K562 (cell line): Measurements from ENCODE around the gene SNRPF. TPM values are rescaled to one million over a fixed set of nuclear protein-coding genes. Genes with fewer than 3 reads are reported as not detected.

Experiments used
- ATF4 ChIP-seq: fragments of 450-650 bp; formaldehyde crosslinking; IDR thresholded peaks from 2 replicates; pipeline ENCODE4 v1.4.0; 2022; ENCODE audit warnings: mild to moderate bottlenecking, moderate library complexity
- ATF7 ChIP-seq: fragments of 450-650 bp; IDR thresholded peaks from 2 replicates; pipeline ENCODE4 v1.7.1; 2014; ENCODE audit warnings: mild to moderate bottlenecking, moderate library complexity
- CBX1 ChIP-seq: sonication (generic); IDR thresholded peaks from 2 replicates; pipeline ENCODE4 v1.6.1; 2016; ENCODE audit warnings: antibody characterized with exemption, low read depth, mild to moderate bottlenecking
- EZH2 ChIP-seq: IDR thresholded peaks from 2 replicates; pipeline ENCODE4 v1.6.1; 2012; ENCODE audit warnings: low read depth, mild to moderate bottlenecking, inconsistent platforms, low read length, borderline replicate concordance
- FOXK2 ChIP-seq, 2 experiments: fragments of 450-650 bp; IDR thresholded peaks in 1 of 2; conservative IDR thresholded peaks in 1 of 2; 2 replicates each; pipeline ENCODE4 v1.6.1; 2016; ENCODE audit warnings: low read depth in 2 of 2, mild to moderate bottlenecking in 1 of 2
- IRF1 ChIP-seq: sonication (generic); formaldehyde crosslinking; IDR thresholded peaks from 2 replicates; pipeline ENCODE4 v1.8.0; 2022; ENCODE audit warnings: missing genetic modification reagents, mild to moderate bottlenecking, borderline replicate concordance
- KDM1A ChIP-seq, 2 experiments: fragments of 450-650 bp; IDR thresholded peaks; 2 replicates each; pipeline ENCODE4 v1.6.1; 2016; ENCODE audit warnings: mild to moderate bottlenecking in 2 of 2
- NR2C1 ChIP-seq, 2 experiments: fragments of 450-650 bp; IDR thresholded peaks; 2 replicates each; pipeline ENCODE4 v1.6.1; 2017; ENCODE audit warnings: mild to moderate bottlenecking in 2 of 2, antibody characterized with exemption in 1 of 2, inconsistent platforms in 1 of 2, missing compliant biosample characterization in 1 of 2, missing genetic modification characterization in 1 of 2
- POLR2A ChIP-seq: fragments of 450-650 bp; conservative IDR thresholded peaks from 2 replicates; pipeline ENCODE4 v1.6.1; 2016
- POU5F1 ChIP-seq: fragments of 150-350 bp; IDR thresholded peaks from 2 replicates; pipeline ENCODE4 v1.6.1; 2014; ENCODE audit warnings: borderline replicate concordance, low read length, low read depth, mild to moderate bottlenecking; ENCODE audit not compliant: partially characterized antibody
- U2AF1 ChIP-seq: fragments of 200-400 bp; formaldehyde crosslinking; optimal IDR thresholded peaks from 2 replicates; pipeline ENCODE3; 2017; ENCODE audit warnings: mild to moderate bottlenecking, low read depth, low read length, moderate library complexity
- XRCC5 ChIP-seq: fragments of 200-400 bp; formaldehyde crosslinking; IDR thresholded peaks from 2 replicates; pipeline ENCODE4 v1.6.1; 2017; ENCODE audit warnings: low read depth, mild to moderate bottlenecking, low read length
- ZMIZ1 ChIP-seq, 2 experiments: fragments of 150-350 bp in 1 of 2; IDR thresholded peaks; 2 replicates each; pipeline ENCODE4 v1.6.1; 2012 to 2016; ENCODE audit warnings: low read depth in 2 of 2, low read length in 2 of 2, mild to moderate bottlenecking in 1 of 2, moderate library complexity in 1 of 2
- ZNF561 ChIP-seq: fragments of 450-650 bp; formaldehyde crosslinking; conservative IDR thresholded peaks from 2 replicates; pipeline ENCODE4 v1.4.0; 2020; ENCODE audit warnings: mild to moderate bottlenecking, moderate library complexity
- ZNF584 ChIP-seq: fragments of 200-800 bp; sonication (Bioruptor generic); IDR thresholded peaks from 2 replicates; pipeline ENCODE4 v1.6.1; 2016; ENCODE audit warnings: low read depth, mild to moderate bottlenecking, missing genetic modification characterization, missing compliant biosample characterization
- ZNF609 ChIP-seq: sonication (generic); formaldehyde crosslinking; IDR thresholded peaks from 2 replicates; pipeline ENCODE4 v1.8.1; 2023; ENCODE audit warnings: missing genetic modification reagents, mild to moderate bottlenecking, borderline replicate concordance
- polyA plus RNA-seq, 8 experiments: library from polyadenylated mRNA; depleted of rRNA in 4 of 8; stranded (reverse) in 5 of 8; unstranded in 3 of 8; fragments of >200 nt; fragmentation: Nextera tagmentation in 2 of 8; fragmentation: Illumina TruSeq in 1 of 8; extraction: Ambion mirVana in 2 of 8; extraction: Trizol in 1 of 8; gene quantifications; 2 replicates each; pipeline versions ENCODE4 v1.2.1 to v1.2.3, GENCODE V29; 2011 to 2014; ENCODE audit warnings: inconsistent platforms in 1 of 8, missing spikeins in 1 of 8
- total RNA-seq, 7 experiments: library from RNA; depleted of rRNA in 6 of 7; stranded (reverse); fragments of >200 nt in 6 of 7; fragmentation: Illumina TruSeq in 2 of 7; extraction: Trizol in 2 of 7; gene quantifications; 2 replicates each; pipeline versions ENCODE4 v1.2.1 to v1.2.3, GENCODE V29; 2011 to 2021; ENCODE audit warnings: low replicate concordance in 1 of 7

The SNRPF gene
- total and polyA plus RNA-seq, 9 of the 15 experiments (the other 6 are each of a cell fraction or from before 2014, with no cell fraction given) = 37.9 to 205 (median 93.6) TPM

GRCh38 chr12:95858451-95859343 is at the start of gene SNRPF (continued):
- 0 out of 4 replicates have a peak, but pooled peaks of 1 of the 2 experiments have one; percentile 9 for TF ChIP-seq ZMIZ1 (IDR thresholded peaks at IDR 0.05; ENCODE audit: low read depth in 2 of 2, low read length in 2 of 2)
- no peak for TF ChIP-seq ZNF609 (CRISPR knock-in tag)
- peak; percentile 43; the same call in 1 of the 2 replicates for TF ChIP-seq ATF7
- TF ChIP-seq FOXK2 (conservative IDR thresholded peaks at IDR 0.05 in 1 of 2, IDR thresholded peaks at IDR 0.05 in 1 of 2; ENCODE audit: low read depth in 2 of 2) = peak; percentile 65 to 70; a peak in 2 of 4 replicates
- TF ChIP-seq EZH2 = no peak
- peak; percentile 51; the same call in 1 of the 2 replicates for TF ChIP-seq XRCC5
- TF ChIP-seq ATF4 (CRISPR knock-in tag) = no peak
- TF ChIP-seq IRF1 = no peak
- no peak for TF ChIP-seq KDM1A (IDR thresholded peaks at IDR 0.05)
- peak; percentile 90 for TF ChIP-seq POLR2A
- TF ChIP-seq POU5F1 = no peak
- peak; percentile 100 for TF ChIP-seq NR2C1 (IDR thresholded peaks at IDR 0.05)
- TF ChIP-seq NR2C1 (tag; IDR thresholded peaks at IDR 0.05) = peak; percentile 100
- no peak for TF ChIP-seq ZNF584 (CRISPR knock-in tag)
- TF ChIP-seq CBX1 = no peak
- no peak for TF ChIP-seq ZNF561 (CRISPR knock-in tag)
- no peak for TF ChIP-seq U2AF1
